HG03064 (cell line): ENCODE measurements around the gene ZNF584.
"Not testable (repeated sequence)": the region's sequence is repeated elsewhere in the genome, so short reads cannot be mapped to it uniquely, and the experiment has no call there.

Experiments
- ATAC-seq: cut with Tn5 transposase; IDR thresholded peaks from one replicate; pipeline ENCODE4 v1.9.1; 2021; ENCODE audit warnings: low read depth; ENCODE audit not compliant: unreplicated experiment

ZNF584 gene

GRCh38 chr19:58408152-58409009 is at the start of gene ZNF584:
TSS of gene ZNF584 (plus strand) at chr19:58408649. CDS start at chr19:58409148, 499 bp downstream.
- peak; percentile 88 for ATAC-seq

- no peak for ATAC-seq
These were observed 46.6 kb upstream of the ZNF584 start for GRCh38 chr19:58361900-58362271.

DNA sequence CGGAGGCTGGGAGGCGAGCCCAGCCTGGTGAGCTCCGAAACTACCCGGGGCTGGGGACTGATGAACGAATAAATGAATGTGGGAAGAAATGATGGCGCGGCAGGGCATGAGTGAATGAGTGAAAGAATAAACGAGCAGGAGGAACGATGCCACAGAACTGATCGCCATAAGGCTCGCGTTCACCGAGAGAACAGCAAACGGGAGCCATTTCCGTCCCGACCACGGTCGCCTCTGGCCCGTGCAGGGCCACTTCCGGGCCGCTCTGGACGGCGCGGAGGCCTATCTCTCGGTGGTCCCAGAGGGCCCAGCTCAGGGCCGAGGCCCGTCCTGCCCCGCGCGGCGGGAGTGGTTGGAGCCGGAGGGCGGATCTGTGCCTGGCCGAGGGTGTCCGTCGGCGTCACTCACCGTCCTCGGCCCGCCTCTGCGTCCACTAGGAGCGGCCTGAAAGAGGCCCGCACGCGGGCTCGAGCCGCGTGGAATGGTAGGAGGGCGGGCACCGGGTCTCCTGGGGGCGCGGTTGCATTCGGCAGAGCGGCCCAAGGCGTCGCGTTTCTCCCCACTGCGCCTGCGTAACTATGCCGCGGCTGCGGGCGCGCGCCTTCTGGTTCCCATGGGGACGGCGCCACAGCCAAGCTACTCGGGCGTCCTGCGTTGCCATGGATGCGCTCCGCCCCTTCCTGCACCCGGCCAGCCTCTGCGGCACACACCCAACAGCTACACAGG is 46.0 kb upstream of the ZNF584 start, which contains the start of gene ZNF497:
Gene ZNF497 (minus strand): TSS at position 480 of the 723 bp plus-strand sequence. CDS start 5,116 bp downstream, outside the sequence.
- ATAC-seq: peak; percentile 88

DNA sequence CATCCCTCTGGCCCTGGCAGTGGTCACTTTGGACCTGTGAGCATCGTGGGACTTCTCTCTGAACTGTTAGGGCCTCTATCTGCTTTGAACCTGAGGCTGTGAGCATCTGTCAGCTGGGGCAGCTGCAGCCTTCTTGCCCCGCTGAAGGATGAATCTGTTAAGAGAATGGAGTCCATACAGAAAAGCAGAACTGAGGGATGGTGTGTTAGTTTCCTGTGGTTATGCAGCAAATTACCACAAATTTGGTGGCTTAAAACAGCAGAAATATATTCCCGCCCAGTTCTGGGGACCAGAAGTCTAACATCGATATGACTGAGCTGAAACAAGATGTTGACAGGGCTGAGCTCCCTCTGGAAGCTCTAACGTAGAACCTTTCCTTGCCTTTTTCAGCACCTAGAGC is 44.3 kb upstream of the ZNF584 start:
- no peak for ATAC-seq

DNA sequence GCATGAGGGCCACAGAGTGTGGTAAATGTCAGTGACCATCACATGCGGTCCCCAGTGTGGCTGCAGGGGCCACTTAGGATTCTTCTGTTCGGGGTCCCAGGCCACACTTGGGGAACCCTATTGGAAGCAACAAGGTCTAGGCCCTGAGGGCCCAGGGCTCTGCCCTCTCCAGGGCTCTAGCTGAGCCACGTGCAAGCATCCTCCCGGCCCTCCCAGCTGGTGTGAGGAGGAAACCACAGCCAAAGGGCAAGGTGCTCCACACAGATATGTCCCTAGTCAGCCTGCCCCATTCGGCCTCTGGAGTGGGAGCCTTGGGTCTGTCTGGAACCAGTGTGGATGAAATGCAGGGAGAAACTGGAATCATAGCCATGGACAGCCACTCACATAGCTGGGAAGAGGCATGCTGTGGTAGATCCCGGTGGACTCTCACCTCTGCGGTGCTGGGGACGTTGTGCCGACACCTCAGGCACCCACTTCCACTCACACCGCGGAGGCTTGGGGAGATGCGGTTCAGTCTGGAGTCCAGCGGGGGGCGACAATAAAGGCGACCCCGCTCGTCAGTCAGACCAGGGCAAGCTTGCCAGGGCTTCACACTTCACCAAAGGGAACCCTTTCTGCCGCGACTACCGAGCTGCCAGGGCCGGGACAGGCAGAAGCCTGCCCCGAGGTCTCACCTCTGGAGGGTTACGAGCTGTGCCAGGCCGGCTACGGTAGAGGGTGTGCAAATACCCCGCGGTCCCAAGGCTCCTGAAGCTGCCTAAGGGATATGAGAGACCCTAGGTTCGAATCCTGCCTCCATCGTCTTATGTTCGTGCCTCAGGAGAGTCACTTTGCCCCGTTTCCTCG is 41.6 kb upstream of the ZNF584 start:
- no peak for ATAC-seq

DNA sequence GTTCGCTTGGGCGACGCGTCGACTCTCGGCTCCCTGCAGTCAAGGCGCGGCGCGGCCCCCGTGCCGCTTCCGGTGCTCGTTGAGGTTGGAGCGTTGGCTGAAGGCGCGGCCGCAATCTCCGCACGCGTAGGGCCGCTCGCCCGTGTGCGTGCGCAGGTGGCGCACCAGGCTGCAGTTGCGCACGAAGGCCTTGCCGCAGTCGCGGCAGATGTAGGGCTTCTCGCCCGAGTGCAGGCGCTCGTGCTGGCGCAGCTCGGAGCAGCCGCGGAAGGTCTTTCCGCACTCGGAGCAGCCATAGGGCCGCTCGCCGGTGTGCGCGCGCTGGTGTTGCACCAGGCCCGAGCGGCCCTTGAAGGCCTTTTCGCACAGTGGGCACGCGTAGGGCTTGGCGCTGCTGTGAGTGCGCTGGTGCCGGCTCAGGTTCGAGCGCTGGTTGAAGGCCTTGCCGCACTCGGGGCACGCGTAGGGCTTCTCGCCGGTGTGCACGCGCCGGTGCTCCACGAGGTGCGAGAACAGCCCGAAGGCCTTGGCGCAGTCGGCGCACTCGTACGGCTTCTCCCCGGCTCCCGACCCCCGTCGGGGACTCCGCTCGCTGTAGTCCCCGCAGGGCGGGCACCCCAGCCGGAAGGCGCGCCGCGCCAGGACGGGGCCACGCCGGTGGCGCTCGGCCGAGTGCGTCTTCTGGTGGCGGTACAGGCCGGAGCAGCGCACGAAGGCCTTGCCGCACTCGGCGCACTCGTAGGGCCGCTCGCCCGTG is 40.6 kb upstream of the ZNF584 start:
- no peak for ATAC-seq

DNA sequence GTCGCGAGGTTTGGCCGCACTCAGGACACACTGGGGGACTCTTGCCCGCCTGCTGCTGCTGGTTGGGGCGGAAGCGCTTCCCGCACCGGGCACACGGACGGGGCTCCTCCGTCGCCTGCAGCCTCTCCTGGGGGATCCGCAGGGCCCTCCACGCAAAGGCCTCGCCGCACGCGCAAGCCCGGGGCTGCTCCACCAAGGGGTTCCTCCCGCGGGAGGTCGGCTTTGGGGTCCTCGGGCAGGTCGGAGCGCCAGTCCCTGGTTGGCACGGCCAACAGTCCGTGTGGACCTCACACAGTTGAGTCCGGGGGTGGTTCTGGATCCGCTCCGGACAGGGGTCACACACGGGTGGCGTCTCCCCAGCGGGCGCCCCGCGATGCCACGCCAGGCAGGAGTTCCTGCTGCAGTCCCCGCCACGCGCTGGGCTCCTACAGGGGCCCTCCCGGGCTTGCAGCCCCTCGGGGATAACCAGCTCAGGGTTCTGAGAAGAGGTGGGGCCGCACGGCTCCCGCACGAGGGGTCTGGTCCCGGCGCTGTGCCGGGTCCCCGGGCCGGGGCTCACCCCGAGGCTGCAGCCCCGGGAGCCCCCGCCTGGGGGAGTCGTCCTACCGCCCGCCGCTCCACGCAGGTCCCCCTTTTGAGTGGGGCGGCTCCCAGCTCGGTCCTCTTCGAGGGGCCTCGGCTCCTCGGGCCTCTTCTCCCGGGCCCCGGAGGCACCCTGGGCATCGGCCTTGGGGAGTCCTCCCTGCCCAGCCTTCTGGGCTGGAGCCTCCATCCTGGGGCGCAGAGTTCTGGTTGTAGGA is 39.7 kb upstream of the ZNF584 start:
- ATAC-seq: no peak

GRCh38 chr19:58372311-58373133 is 35.9 kb upstream of the ZNF584 start:
- ATAC-seq: no peak

- ATAC-seq: no peak
These were observed 34.2 kb upstream of the ZNF584 start for GRCh38 chr19:58374200-58374599.

GRCh38 chr19:58376724-58377123 is 31.7 kb upstream of the ZNF584 start:
- not testable (repeated sequence) for ATAC-seq

GRCh38 chr19:58379246-58379645 is 29.2 kb upstream of the ZNF584 start:
- no peak for ATAC-seq

- ATAC-seq: no peak
These were observed 28.3 kb upstream of the ZNF584 start for GRCh38 chr19:58380037-58380661.

DNA sequence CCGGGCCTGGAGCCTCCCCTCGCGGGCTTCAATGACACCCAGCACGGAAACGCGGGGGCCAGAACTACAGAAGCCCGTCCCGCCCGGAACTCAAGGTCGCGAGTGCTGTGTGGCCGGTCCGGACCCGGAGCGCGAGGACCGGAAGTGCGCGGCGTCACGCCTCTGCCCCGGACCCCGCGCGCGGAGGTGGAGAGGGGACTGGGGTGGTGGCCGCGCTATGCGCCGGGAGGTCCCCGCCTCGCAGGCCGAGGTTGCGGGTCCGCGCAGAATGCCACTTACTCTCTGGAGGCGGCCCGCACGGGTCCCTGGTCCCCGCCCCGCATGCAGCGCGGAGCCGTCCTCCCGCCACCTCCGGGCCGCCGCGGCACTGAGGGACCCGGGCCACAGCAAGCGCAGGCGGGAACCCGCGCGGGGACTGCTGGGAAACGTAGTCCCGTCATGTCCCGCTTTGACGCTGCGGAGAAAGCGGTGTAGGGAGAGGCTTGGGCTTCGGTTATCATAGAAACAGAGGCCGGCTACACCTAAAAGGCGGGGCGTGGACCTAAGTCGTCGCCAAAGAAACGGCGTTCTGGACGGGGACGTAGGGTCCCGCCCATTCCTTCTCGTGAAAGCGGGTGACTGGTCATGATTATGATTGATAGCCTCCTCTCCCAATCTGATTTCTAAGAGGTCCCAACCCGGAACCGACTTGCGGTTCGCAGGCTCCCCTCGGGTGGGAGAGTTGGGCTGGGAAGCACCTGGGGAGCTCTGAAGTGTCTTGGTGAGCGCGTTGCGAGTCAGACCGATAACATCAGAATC is 27.6 kb upstream of the ZNF584 start, which contains the start of gene ZNF837:
Gene ZNF837 (minus strand): TSS at position 369 of the 798 bp plus-strand sequence. CDS start 11,698 bp downstream, outside the sequence.
- ATAC-seq: peak; percentile 71

GRCh38 chr19:58381460-58382212 is 26.8 kb upstream of the ZNF584 start:
- no peak for ATAC-seq

DNA sequence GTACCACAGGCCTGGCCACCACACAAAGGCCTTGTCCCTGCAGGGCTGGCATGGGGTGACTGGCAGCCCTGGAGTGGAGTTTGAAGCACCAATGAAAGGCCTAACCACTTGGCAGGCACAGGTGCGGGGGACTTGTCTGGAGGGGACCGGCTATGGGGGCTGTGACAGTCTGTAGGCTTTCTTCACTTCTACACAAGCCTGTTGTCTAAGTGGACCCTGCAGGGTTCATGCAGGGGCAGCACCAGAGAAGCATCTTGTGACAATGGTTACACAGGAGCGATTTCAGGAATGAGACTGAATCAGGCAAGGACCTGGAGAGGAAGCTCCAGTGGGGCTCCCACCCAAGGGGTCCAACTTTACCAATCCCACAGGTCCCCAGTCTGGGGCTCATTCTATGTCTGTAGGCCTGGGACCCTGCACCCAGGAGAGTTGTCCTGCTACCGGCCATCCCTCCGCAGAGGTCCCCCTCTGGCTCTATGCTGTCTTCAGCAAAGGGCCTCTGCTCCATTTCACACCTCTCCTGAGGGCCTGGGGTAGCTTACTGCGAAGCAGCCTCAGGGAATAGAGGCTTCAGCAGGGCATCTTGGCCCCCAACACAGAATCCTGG is 25.3 kb upstream of the ZNF584 start:
- no peak for ATAC-seq

GRCh38 chr19:58385313-58385890 is 23.0 kb upstream of the ZNF584 start:
- ATAC-seq: no peak
